Mesendoderm (in vitro differentiated cells): Measurements from ENCODE around the gene LRP1.
A peak's percentile ranks its signal among the peaks of the same experiment; 100 is the strongest.

ENCODE experiments used
- DNase-seq: peaks from one replicate; pipeline ENCODE4 v3.0.0; 2013
- H2AK5ac ChIP-seq: 2 replicates; pipeline ENCODE4 v1.6.1; 2013; ENCODE audit warnings: low read length, inconsistent platforms
- H2BK120ac ChIP-seq: 2 replicates; pipeline ENCODE4 v1.6.1; 2013; ENCODE audit warnings: low read depth, mild to moderate bottlenecking, low read length, moderate library complexity, mixed read lengths
- H2BK15ac ChIP-seq: replicated peaks from 2 replicates; pipeline ENCODE4 v1.6.1; 2013; ENCODE audit warnings: low read depth, mild to moderate bottlenecking, moderate library complexity
- H2BK5ac ChIP-seq: 2 replicates; pipeline ENCODE4 v1.6.1; 2013; ENCODE audit warnings: low read length, inconsistent platforms
- H3K18ac ChIP-seq: 2 replicates; pipeline ENCODE4 v1.6.1; 2013; ENCODE audit warnings: mild to moderate bottlenecking, low read length, mixed read lengths
- H3K23ac ChIP-seq: one replicate; pipeline ENCODE4 v1.6.1; 2013; ENCODE audit warnings: low read length
- H3K27ac ChIP-seq: 2 replicates; pipeline ENCODE4 v1.5.1; 2013; ENCODE audit warnings: low read depth, mild to moderate bottlenecking, inconsistent platforms, low read length, moderate library complexity
- H3K27me3 ChIP-seq: 2 replicates; pipeline ENCODE4 v1.6.1; 2013; ENCODE audit warnings: low read length, control low read depth, mild to moderate bottlenecking, inconsistent platforms; ENCODE audit not compliant: insufficient read depth, poor library complexity
- H3K36me3 ChIP-seq: 2 replicates; pipeline ENCODE4 v1.6.1; 2013; ENCODE audit warnings: low read length, inconsistent platforms; ENCODE audit not compliant: control insufficient read depth, insufficient read depth
- H3K4ac ChIP-seq: one replicate; pipeline ENCODE4 v1.6.1; 2013; ENCODE audit warnings: low read depth, mild to moderate bottlenecking, low read length, moderate library complexity
- H3K4me1 ChIP-seq: 2 replicates; pipeline ENCODE4 v1.6.1; 2013; ENCODE audit warnings: low read depth, low read length, inconsistent platforms; ENCODE audit not compliant: control insufficient read depth
- H3K4me2 ChIP-seq: 2 replicates; pipeline ENCODE4 v1.6.1; 2013; ENCODE audit warnings: low read length
- H3K4me3 ChIP-seq: 2 replicates; pipeline ENCODE4 v1.5.1; 2013; ENCODE audit warnings: mild to moderate bottlenecking, low read length
- H3K56ac ChIP-seq: one replicate; pipeline ENCODE4 v1.6.1; 2013; ENCODE audit warnings: low read length
- H3K79me1 ChIP-seq: 2 replicates; pipeline ENCODE4 v1.6.1; 2013; ENCODE audit warnings: low read length, inconsistent platforms
- H3K79me2 ChIP-seq: 2 replicates; pipeline ENCODE4 v1.6.1; 2013; ENCODE audit warnings: mild to moderate bottlenecking, low read length; ENCODE audit not compliant: control insufficient read depth, insufficient read depth
- H3K9ac ChIP-seq: 2 replicates; pipeline ENCODE4 v1.6.1; 2013; ENCODE audit warnings: low read length, inconsistent platforms
- H4K5ac ChIP-seq: one replicate; pipeline ENCODE4 v1.6.1; 2013; ENCODE audit warnings: low read length
- H4K8ac ChIP-seq: one replicate; pipeline ENCODE4 v1.6.1; 2013; ENCODE audit warnings: low read depth, mild to moderate bottlenecking, control low read depth, low read length, moderate library complexity
- WGBS: extraction: QIAGEN DNeasy Blood & Tissue Kit; methylation state at CpG from one replicate; pipeline ENCODE4 v1.1.7; 2013; ENCODE audit warnings: low lambda C conversion rate, missing lambda C conversion rate; ENCODE audit not compliant: insufficient coverage; ENCODE audit errors: extremely low coverage; 5-methylcytosine and 5-hydroxymethylcytosine counted together

The LRP1 gene

DNA sequence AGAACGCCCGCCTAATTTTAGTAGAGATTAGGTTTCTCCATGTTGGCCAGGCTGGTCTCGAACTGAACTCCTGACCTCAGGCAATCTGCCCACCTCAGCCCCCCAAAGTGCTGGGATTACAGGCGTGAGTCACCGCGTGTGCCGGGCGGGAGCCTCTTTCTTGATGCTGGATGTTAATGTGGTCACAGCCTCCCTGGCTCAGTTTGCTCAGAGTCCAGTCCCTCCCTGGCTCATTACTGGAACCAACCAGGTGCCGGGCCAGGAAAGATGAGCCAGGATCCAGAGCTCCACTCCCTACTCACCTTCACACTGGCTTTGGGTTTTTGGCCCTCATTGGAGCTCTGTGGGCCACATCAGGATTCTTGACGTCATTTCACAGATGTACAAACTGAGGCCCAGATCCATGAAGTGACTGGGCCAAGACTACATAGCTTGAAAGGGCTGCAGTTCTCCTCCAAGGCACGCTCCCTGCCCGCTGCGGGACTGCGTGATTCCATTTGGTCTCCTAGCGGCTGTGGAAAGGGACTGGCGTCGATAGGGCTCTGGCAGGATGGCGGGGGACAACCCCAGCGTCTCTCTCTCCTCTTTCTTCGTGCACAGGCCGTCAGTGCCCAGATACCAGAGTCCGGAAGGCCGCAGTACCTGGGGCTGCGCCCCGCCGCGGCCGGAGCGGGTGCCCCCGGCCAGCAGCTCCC is 96.1 kb downstream of the LRP1 start:
- no peak overlapping the region for H3K18ac ChIP-seq
- H3K27ac ChIP-seq: no peak overlapping the region
- no peak overlapping the region for H3K4me2 ChIP-seq
- H3K27me3 ChIP-seq: peaks cover 66% of the 10 kb centered on the region
- H3K56ac ChIP-seq: peak overlapping the region; percentile 32
- no peaks in the 10 kb centered on the region for H3K4me1 ChIP-seq
- H3K79me2 ChIP-seq: no peaks in the 10 kb centered on the region
- no CpG with 5 or more reads among the region's 30 CpGs for WGBS
- no peak overlapping the region for H2AK5ac ChIP-seq
- no peak overlapping the region for H2BK15ac ChIP-seq
- H3K23ac ChIP-seq: no peak overlapping the region
- no peak overlapping the region for H4K8ac ChIP-seq
- H3K4me3 ChIP-seq: no peak overlapping the region
- no peak overlapping the region for H2BK5ac ChIP-seq
- no peak overlapping the region for H3K9ac ChIP-seq
- DNase-seq: no peak
- no peaks in the 10 kb centered on the region for H3K36me3 ChIP-seq
- H3K79me1 ChIP-seq: no peaks in the 10 kb centered on the region
- no peak overlapping the region for H4K5ac ChIP-seq
- H3K4ac ChIP-seq: no peak overlapping the region
- H2BK120ac ChIP-seq: no peak overlapping the region

DNA sequence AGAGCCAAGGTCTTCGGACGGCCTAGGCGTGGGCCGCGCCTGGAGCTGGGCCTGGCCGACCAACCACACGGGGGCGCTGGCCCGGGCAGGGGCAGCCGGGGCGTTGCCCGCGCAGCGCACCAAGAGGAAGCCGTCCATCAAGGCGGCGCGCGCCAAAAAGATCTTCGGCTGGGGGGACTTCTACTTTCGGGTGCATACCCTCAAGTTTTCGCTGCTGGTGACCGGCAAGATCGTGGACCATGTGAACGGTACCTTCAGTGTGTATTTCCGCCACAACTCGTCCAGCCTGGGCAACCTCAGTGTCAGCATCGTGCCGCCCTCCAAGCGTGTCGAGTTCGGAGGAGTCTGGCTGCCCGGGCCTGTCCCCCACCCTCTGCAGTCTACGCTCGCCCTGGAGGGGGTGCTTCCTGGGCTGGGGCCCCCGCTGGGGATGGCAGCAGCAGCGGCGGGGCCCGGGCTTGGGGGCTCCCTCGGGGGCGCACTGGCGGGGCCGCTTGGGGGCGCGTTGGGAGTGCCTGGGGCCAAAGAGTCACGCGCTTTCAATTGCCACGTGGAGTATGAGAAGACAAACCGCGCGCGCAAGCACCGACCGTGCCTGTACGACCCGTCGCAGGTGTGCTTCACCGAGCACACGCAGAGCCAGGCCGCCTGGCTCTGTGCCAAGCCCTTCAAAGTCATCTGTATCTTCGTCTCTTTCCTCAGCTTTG is 96.8 kb downstream of the LRP1 start:
- WGBS: no CpG with 5 or more reads among the region's 61 CpGs
- no peaks in the 10 kb centered on the region for H3K79me1 ChIP-seq
- peak; percentile 85 for DNase-seq
- no peak overlapping the region for H2AK5ac ChIP-seq
- H4K5ac ChIP-seq: no peak overlapping the region
- no peak overlapping the region for H3K4me3 ChIP-seq
- no peak overlapping the region for H3K23ac ChIP-seq
- H3K4me1 ChIP-seq: no peaks in the 10 kb centered on the region
- peak overlapping the region; percentile 63 for H3K56ac ChIP-seq
- peak overlapping the region; percentile 22 for H3K4ac ChIP-seq
- no peak overlapping the region for H2BK120ac ChIP-seq
- no peak overlapping the region for H4K8ac ChIP-seq
- H3K9ac ChIP-seq: no peak overlapping the region
- H3K79me2 ChIP-seq: peaks cover under 1% of the 10 kb centered on the region
- no peaks in the 10 kb centered on the region for H3K36me3 ChIP-seq
- H3K27ac ChIP-seq: no peak overlapping the region
- H3K4me2 ChIP-seq: no peak overlapping the region
- H2BK15ac ChIP-seq: no peak overlapping the region
- peaks cover 60% of the 10 kb centered on the region for H3K27me3 ChIP-seq
- no peak overlapping the region for H3K18ac ChIP-seq
- H2BK5ac ChIP-seq: no peak overlapping the region

DNA sequence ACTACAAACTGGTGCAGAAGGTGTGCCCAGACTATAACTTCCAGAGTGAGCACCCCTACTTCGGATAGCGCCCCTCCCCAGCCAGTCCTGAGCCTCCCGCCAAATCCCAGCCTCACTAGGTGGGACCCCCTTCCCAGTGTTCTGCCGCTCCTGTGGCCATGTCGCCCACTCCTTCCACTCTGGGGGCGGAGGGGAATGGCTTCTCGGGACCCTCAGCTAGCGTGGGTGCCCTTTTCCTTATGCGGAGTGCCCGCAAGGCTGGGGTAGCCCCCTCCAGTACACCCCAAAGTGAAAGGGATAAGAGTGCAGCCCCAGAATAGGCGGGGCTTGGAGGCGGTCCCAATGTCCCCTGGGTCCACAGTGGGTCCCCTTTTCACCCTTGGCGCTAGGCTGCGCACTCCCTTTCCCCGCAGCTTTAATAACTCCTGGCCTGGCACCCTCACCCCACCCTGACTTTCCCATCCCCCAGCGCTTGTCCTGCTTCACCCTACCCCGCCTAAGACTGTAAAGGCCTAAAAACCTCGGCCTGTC is 97.5 kb downstream of the LRP1 start:
- H2BK5ac ChIP-seq: no peak overlapping the region
- no peak overlapping the region for H4K5ac ChIP-seq
- no peak for DNase-seq
- no peak overlapping the region for H3K27ac ChIP-seq
- no peaks in the 10 kb centered on the region for H3K36me3 ChIP-seq
- H2AK5ac ChIP-seq: no peak overlapping the region
- no peak overlapping the region for H2BK15ac ChIP-seq
- H3K9ac ChIP-seq: no peak overlapping the region
- no peak overlapping the region for H3K4me2 ChIP-seq
- no CpG with 5 or more reads among the region's 18 CpGs for WGBS
- no peak overlapping the region for H3K18ac ChIP-seq
- no peak overlapping the region for H3K4ac ChIP-seq
- H4K8ac ChIP-seq: no peak overlapping the region
- H3K79me1 ChIP-seq: peaks cover 6% of the 10 kb centered on the region
- no peak overlapping the region for H3K23ac ChIP-seq
- peak overlapping the region; percentile 30 for H3K56ac ChIP-seq
- peaks cover 2% of the 10 kb centered on the region for H3K4me1 ChIP-seq
- H2BK120ac ChIP-seq: no peak overlapping the region
- peaks cover 56% of the 10 kb centered on the region for H3K27me3 ChIP-seq
- H3K4me3 ChIP-seq: no peak overlapping the region
- peaks cover 6% of the 10 kb centered on the region for H3K79me2 ChIP-seq

DNA sequence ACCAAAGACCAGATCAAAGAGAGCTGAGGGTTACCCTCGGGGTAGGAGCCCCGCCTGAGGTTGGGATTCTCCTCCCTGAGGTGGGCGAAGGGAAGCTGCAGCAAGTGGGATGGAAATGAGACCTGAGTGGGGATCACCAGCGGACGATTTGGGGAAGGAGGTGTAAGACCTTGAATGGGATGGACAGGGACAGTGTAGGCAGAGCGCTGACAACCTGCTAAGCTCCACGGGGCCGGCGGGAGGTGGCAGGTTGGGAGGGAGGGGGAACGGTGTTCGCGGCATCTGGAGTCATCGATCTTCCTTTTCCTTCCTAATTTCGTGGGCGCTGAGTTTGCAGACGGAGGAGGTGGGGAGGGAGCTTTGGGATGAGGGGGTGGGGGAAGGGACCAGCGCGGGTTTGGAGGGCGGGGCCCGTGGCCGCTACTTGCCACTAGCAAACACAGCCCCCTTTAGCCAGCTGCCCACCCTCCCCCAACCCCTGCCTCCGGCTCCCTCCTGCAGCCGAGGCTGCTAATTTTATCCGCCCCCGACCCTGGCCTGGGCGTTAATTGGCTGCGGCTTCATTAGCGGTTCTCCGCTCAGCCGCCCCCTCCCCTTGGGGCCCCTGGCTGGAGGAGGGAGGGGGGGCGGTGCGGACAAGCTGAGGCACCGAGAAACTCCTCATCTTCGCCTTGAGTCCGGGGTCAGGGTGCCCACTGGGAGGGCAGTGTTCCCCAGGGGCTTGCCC is 98.5 kb downstream of the LRP1 start:
- peaks cover 14% of the 10 kb centered on the region for H3K79me2 ChIP-seq
- peak overlapping the region; percentile 58 for H3K4me2 ChIP-seq
- no peak overlapping the region for H2BK15ac ChIP-seq
- H3K23ac ChIP-seq: no peak overlapping the region
- peaks cover 4% of the 10 kb centered on the region for H3K36me3 ChIP-seq
- H2AK5ac ChIP-seq: no peak overlapping the region
- no peak overlapping the region for H2BK5ac ChIP-seq
- peaks cover 46% of the 10 kb centered on the region for H3K27me3 ChIP-seq
- no peak overlapping the region for H4K5ac ChIP-seq
- H3K18ac ChIP-seq: peak overlapping the region; percentile 22
- H3K9ac ChIP-seq: peak overlapping the region; percentile 38
- no peak overlapping the region for H3K4ac ChIP-seq
- H3K4me3 ChIP-seq: no peak overlapping the region
- WGBS: no CpG with 5 or more reads among the region's 35 CpGs
- H3K4me1 ChIP-seq: peaks cover 7% of the 10 kb centered on the region
- H3K56ac ChIP-seq: peak overlapping the region; percentile 75
- no peak overlapping the region for H4K8ac ChIP-seq
- peak; percentile 56 for DNase-seq
- H3K27ac ChIP-seq: no peak overlapping the region
- H3K79me1 ChIP-seq: peaks cover 16% of the 10 kb centered on the region
- H2BK120ac ChIP-seq: no peak overlapping the region

DNA sequence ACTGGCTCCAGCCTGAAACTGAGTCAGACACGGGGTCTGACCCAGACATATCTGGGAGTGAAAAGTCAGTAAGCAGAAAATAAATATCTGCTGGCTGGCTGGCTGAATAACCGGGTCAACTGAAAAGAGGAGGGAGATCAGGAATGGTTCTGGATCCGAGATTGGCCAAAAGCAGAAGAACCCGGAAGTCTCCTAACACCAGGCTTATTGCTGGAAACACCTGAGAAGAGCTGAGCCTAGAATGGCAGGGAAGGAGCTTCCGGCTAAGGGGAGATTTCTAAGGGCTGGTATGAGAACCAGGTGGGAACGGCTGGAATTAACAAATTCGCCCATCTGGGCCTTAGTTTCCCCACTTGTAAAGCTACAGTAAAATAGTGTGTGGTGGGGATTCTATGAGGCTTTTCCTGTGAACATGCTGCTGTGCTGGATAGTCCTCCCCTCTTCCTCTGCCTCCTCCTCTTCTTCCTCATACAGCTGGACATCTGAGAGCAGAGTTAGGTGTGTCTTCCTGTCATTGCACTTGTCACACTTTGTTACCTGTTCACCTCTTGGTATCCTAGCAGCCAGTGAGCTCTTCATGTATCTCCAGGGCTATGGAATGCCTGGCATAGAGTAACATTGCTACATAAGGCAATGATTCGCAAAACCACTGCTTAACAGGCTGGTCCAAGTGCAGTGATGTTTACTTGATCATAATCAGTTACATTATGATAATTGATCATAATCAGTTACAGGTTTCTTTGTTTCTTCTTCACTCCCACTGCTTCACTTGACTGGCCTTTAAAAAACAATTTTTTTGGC is 99.2 kb downstream of the LRP1 start:
- Histone ChIP-seq H3K4ac (no peak overlapping the region), H3K4me3 (no peak overlapping the region), H3K27ac (no peak overlapping the region), H2BK15ac (no peak overlapping the region), H2BK120ac (no peak overlapping the region), H3K18ac (peak overlapping the region; percentile 22), H3K9ac (peak overlapping the region; percentile 31), H3K27me3 (peaks cover 38% of the 10 kb centered on the region), H3K23ac (no peak overlapping the region), H3K4me1 (peaks cover 7% of the 10 kb centered on the region), H4K8ac (no peak overlapping the region), H3K79me2 (peaks cover 14% of the 10 kb centered on the region), H3K79me1 (peaks cover 22% of the 10 kb centered on the region), H2AK5ac (no peak overlapping the region), H3K56ac (no peak overlapping the region), H3K36me3 (peaks cover 12% of the 10 kb centered on the region), H2BK5ac (no peak overlapping the region), H4K5ac (no peak overlapping the region), H3K4me2 (peak overlapping the region; percentile 58)
- WGBS: no CpG with 5 or more reads among the region's 8 CpGs
- peak; percentile 47 for DNase-seq
